Neural cell (in vitro differentiated cells): ENCODE measurements around the gene ZBTB7C. TPM values are rescaled to one million over a fixed set of nuclear protein-coding genes. Genes with fewer than 3 reads are reported as not detected.

ENCODE experiments used
- H2AFZ ChIP-seq: fragments of 200-600, 300-800 bp; sonication (generic), shearing (Covaris generic); 2 replicates; pipeline ENCODE4 v1.6.0; 2014; ENCODE audit warnings: low read depth, mild to moderate bottlenecking, antibody characterized with exemption, low read length, moderate library complexity
- H3F3A ChIP-seq: fragments of 200-600 bp; shearing (Covaris generic); 2 replicates; pipeline ENCODE4 v1.6.1; 2016; ENCODE audit warnings: mild to moderate bottlenecking, moderate library complexity, mixed read lengths, antibody characterized with exemption, low read length; ENCODE audit not compliant: insufficient read depth, poor library complexity, severe bottlenecking
- H3K27ac ChIP-seq: fragments of 200-600, 300-800 bp; sonication (generic), shearing (Covaris generic); 2 replicates; pipeline ENCODE4 v1.5.1; 2014; ENCODE audit warnings: mild to moderate bottlenecking, low read length, moderate library complexity
- H3K27me3 ChIP-seq: fragments of 300-800, 200-600 bp; sonication (generic), shearing (Covaris generic); 2 replicates; pipeline ENCODE4 v1.6.0; 2014; ENCODE audit warnings: mild to moderate bottlenecking, low read depth, low read length, moderate library complexity; ENCODE audit not compliant: insufficient read depth
- H3K36me3 ChIP-seq: fragments of 300-800, 200-600 bp; sonication (generic), shearing (Covaris generic); 2 replicates; pipeline ENCODE4 v1.5.1; 2014; ENCODE audit warnings: mild to moderate bottlenecking, antibody characterized with exemption, low read length, moderate library complexity; ENCODE audit not compliant: insufficient read depth
- H3K4me2 ChIP-seq: fragments of 300-800, 200-600 bp; sonication (generic), shearing (Covaris generic); 2 replicates; pipeline ENCODE4 v1.6.0; 2014; ENCODE audit warnings: mild to moderate bottlenecking, low read length
- H3K4me3 ChIP-seq: fragments of 300-800, 200-600 bp; sonication (generic), shearing (Covaris generic); 2 replicates; pipeline ENCODE4 v1.5.1; 2014; ENCODE audit warnings: mild to moderate bottlenecking, low read length, moderate library complexity
- H3K79me2 ChIP-seq: fragments of 200-600 bp; shearing (Covaris generic); replicated peaks from 2 replicates; pipeline ENCODE4 v1.6.0; 2014; ENCODE audit warnings: mild to moderate bottlenecking, low read length, moderate library complexity; ENCODE audit not compliant: insufficient read depth
- H3K9ac ChIP-seq: fragments of 300-800, 200-600 bp; sonication (generic), shearing (Covaris generic); 2 replicates; pipeline ENCODE4 v1.6.1; 2016; ENCODE audit warnings: mild to moderate bottlenecking, low read length, mixed read lengths
- H3K9me2 ChIP-seq: fragments of 200-600 bp; shearing (Covaris generic); 2 replicates; pipeline ENCODE4 v1.6.1; 2016; ENCODE audit warnings: mild to moderate bottlenecking, low read length, mixed read lengths; ENCODE audit not compliant: insufficient read depth
- H3K9me3 ChIP-seq: fragments of 200-600, 300-800 bp; sonication (generic), shearing (Covaris generic); 2 replicates; pipeline ENCODE4 v1.6.1; 2016; ENCODE audit warnings: mild to moderate bottlenecking, mixed run types, low read length, moderate library complexity, mixed read lengths
- H4K20me1 ChIP-seq: fragments of 200-600 bp; shearing (Covaris generic); 2 replicates; pipeline ENCODE4 v1.6.1; 2016; ENCODE audit warnings: mild to moderate bottlenecking, mixed run types; ENCODE audit not compliant: insufficient read depth
- CTCF ChIP-seq: fragments of 450-650 bp; IDR thresholded peaks from 2 replicates; pipeline ENCODE4 v1.5.1; 2014; ENCODE audit warnings: antibody characterized with exemption, mild to moderate bottlenecking, moderate library complexity; ENCODE audit not compliant: poor library complexity, severe bottlenecking
- EP300 ChIP-seq: fragments of 450-650 bp; conservative IDR thresholded peaks from 2 replicates; pipeline ENCODE4 v1.6.1; 2014; ENCODE audit warnings: antibody characterized with exemption, mild to moderate bottlenecking, moderate library complexity; ENCODE audit not compliant: poor library complexity, severe bottlenecking
- EZH2 ChIP-seq: fragments of 200-600, 300-800 bp; shearing (Covaris generic), sonication (generic); IDR thresholded peaks from 2 replicates; pipeline ENCODE4 v1.6.1; 2014; ENCODE audit warnings: antibody characterized with exemption, low read length, borderline replicate concordance, mild to moderate bottlenecking; ENCODE audit not compliant: insufficient read depth, poor library complexity, severe bottlenecking
- MXI1 ChIP-seq: fragments of 450-650 bp; conservative IDR thresholded peaks from 2 replicates; pipeline ENCODE4 v1.6.1; 2014; ENCODE audit warnings: antibody characterized with exemption, mild to moderate bottlenecking; ENCODE audit not compliant: poor library complexity, severe bottlenecking
- POLR2AphosphoS5 ChIP-seq: IDR thresholded peaks from 2 replicates; pipeline ENCODE4 v1.6.1; 2012
- RAD21 ChIP-seq: fragments of 450-650 bp; conservative IDR thresholded peaks from 2 replicates; pipeline ENCODE4 v1.6.1; 2014; ENCODE audit warnings: antibody characterized with exemption, mild to moderate bottlenecking, moderate library complexity
- SMC3 ChIP-seq: fragments of 450-650 bp; conservative IDR thresholded peaks from 2 replicates; pipeline ENCODE4 v1.6.1; 2014; ENCODE audit warnings: antibody characterized with exemption, mild to moderate bottlenecking, moderate library complexity; ENCODE audit not compliant: poor library complexity
- TAF1 ChIP-seq: IDR thresholded peaks from 2 replicates; pipeline ENCODE4 v1.6.1; 2012; ENCODE audit warnings: low read depth
- polyA plus RNA-seq: library from polyadenylated mRNA; depleted of rRNA; stranded (reverse); fragments of >200 nt; gene quantifications from 2 replicates; pipeline ENCODE4 v1.2.3, GENCODE V29; 2014
- TF ChIP-seq, protein P1 (sequence below): IDR thresholded peaks from 2 replicates; pipeline ENCODE4 v1.6.1; 2012; ENCODE audit warnings: borderline replicate concordance

ZBTB7C gene
- polyA plus RNA-seq, 1 donor from 2014 or later: 2.4 TPM

DNA sequence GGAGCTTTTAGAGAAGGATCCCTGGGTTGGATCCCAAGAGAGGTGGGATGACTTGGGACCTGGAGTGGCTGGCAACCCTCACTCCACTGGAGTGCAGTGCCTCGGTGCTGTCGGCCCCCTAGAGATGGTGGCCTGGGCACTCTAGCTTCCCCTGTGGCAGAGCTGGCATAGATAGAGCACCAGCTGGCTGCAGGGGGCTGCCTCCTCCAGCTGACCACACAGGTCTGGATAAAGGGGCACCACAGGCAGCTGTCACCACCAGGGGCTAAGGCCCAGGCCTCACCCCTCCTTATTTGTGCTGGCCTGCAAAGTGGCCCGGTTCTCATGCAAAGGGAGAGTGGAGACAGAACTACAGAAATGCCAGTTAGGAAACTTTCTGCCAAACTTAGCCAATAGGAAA lies 74.3 kb downstream of the ZBTB7C start:
- H3K9me3 ChIP-seq: no peaks in the 10 kb centered on the region
- no peaks in the 10 kb centered on the region for H3F3A ChIP-seq
- H3K36me3 ChIP-seq: no peaks in the 10 kb centered on the region
- H4K20me1 ChIP-seq: no peaks in the 10 kb centered on the region
- H3K27me3 ChIP-seq: no peaks in the 10 kb centered on the region
- TF ChIP-seq TAF1 (no peak), CTCF (no peak), POLR2AphosphoS5 (no peak), SMC3 (no peak), MXI1 (no peak), RAD21 (no peak), EZH2 (no peak), EP300 (no peak)
- TF ChIP-seq, protein P1, sequence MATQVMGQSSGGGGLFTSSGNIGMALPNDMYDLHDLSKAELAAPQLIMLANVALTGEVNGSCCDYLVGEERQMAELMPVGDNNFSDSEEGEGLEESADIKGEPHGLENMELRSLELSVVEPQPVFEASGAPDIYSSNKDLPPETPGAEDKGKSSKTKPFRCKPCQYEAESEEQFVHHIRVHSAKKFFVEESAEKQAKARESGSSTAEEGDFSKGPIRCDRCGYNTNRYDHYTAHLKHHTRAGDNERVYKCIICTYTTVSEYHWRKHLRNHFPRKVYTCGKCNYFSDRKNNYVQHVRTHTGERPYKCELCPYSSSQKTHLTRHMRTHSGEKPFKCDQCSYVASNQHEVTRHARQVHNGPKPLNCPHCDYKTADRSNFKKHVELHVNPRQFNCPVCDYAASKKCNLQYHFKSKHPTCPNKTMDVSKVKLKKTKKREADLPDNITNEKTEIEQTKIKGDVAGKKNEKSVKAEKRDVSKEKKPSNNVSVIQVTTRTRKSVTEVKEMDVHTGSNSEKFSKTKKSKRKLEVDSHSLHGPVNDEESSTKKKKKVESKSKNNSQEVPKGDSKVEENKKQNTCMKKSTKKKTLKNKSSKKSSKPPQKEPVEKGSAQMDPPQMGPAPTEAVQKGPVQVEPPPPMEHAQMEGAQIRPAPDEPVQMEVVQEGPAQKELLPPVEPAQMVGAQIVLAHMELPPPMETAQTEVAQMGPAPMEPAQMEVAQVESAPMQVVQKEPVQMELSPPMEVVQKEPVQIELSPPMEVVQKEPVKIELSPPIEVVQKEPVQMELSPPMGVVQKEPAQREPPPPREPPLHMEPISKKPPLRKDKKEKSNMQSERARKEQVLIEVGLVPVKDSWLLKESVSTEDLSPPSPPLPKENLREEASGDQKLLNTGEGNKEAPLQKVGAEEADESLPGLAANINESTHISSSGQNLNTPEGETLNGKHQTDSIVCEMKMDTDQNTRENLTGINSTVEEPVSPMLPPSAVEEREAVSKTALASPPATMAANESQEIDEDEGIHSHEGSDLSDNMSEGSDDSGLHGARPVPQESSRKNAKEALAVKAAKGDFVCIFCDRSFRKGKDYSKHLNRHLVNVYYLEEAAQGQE: no peak
- no peak overlapping the region for H2AFZ ChIP-seq
- no peak overlapping the region for H3K4me3 ChIP-seq
- no peaks in the 10 kb centered on the region for H3K9me2 ChIP-seq
- H3K9ac ChIP-seq: no peak overlapping the region
- H3K79me2 ChIP-seq: no peaks in the 10 kb centered on the region
- no peak overlapping the region for H3K4me2 ChIP-seq
- no peak overlapping the region for H3K27ac ChIP-seq

- Histone ChIP-seq H3K4me2 (no peak overlapping the region), H3K27ac (no peak overlapping the region), H2AFZ (no peak overlapping the region), H3F3A (no peaks in the 10 kb centered on the region), H3K36me3 (no peaks in the 10 kb centered on the region), H3K9me3 (no peaks in the 10 kb centered on the region), H4K20me1 (no peaks in the 10 kb centered on the region), H3K4me3 (no peak overlapping the region), H3K79me2 (no peaks in the 10 kb centered on the region), H3K27me3 (no peaks in the 10 kb centered on the region), H3K9me2 (no peaks in the 10 kb centered on the region), H3K9ac (no peak overlapping the region)
- TF ChIP-seq POLR2AphosphoS5: no peak
- TF ChIP-seq RAD21: no peak
- TF ChIP-seq MXI1: no peak
- no peak for TF ChIP-seq EZH2
- no peak for TF ChIP-seq EP300
- no peak for TF ChIP-seq CTCF
- no peak for TF ChIP-seq SMC3
- TF ChIP-seq TAF1: no peak
These were observed 75.6 kb downstream of the ZBTB7C start for GRCh38 chr18:48333563-48333962.
